Transverse colon (tissue), 4 donors: ENCODE data around the gene RNU6-7.

Experiments
- EP300 ChIP-seq: sonication (generic); formaldehyde crosslinking; IDR thresholded peaks from one replicate; pipeline ENCODE4 v1.6.1; 2017; ENCODE audit warnings: antibody characterized with exemption, low read depth
- POLR2AphosphoS5 ChIP-seq, 3 donors: sonication (generic); formaldehyde crosslinking; IDR thresholded peaks; one replicate each; pipeline ENCODE4 v1.6.1; 2016; ENCODE audit warnings: antibody characterized with exemption in 3 of 3
- TF ChIP-seq, protein P1 (sequence below), 5 experiments: fragments of 200-600 bp in 3 of 5; fragments of 450-650 bp in 2 of 5; sonication (generic) in 3 of 5; IDR thresholded peaks; 1 replicate in 2 of 5; 2 replicates in 3 of 5; pipeline ENCODE4 v1.5.1; 2016 to 2017; ENCODE audit warnings: antibody characterized with exemption in 5 of 5, inconsistent platforms in 3 of 5, mild to moderate bottlenecking in 2 of 5, moderate library complexity in 1 of 5

DNA sequence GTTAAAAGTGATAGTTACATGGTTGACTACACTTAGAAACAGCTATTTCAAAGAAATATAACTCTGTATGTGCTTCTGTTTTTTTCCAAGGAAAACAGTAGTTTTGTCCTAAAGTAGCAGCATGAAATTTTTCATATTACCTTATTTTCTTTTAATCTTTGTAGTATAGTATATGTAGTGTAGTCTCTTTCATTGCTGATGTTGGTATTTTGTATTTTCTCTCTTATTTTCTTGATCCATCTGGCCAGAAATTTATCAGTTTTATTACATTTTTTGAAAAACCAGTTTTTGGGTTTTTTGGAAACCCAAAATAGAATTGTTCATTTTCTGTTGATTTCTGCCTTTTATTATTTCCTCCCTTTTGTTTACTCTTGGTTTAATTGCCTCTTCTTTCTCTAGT is 7.6 kb downstream of the RNU6-7 start:
- TF ChIP-seq EP300 (no peak), POLR2AphosphoS5 (IDR thresholded peaks at IDR 0.05) (no peak)
- TF ChIP-seq, protein P1, sequence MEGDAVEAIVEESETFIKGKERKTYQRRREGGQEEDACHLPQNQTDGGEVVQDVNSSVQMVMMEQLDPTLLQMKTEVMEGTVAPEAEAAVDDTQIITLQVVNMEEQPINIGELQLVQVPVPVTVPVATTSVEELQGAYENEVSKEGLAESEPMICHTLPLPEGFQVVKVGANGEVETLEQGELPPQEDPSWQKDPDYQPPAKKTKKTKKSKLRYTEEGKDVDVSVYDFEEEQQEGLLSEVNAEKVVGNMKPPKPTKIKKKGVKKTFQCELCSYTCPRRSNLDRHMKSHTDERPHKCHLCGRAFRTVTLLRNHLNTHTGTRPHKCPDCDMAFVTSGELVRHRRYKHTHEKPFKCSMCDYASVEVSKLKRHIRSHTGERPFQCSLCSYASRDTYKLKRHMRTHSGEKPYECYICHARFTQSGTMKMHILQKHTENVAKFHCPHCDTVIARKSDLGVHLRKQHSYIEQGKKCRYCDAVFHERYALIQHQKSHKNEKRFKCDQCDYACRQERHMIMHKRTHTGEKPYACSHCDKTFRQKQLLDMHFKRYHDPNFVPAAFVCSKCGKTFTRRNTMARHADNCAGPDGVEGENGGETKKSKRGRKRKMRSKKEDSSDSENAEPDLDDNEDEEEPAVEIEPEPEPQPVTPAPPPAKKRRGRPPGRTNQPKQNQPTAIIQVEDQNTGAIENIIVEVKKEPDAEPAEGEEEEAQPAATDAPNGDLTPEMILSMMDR (IDR thresholded peaks at IDR 0.05), result no peak
